Measurements from ENCODE around the gene PRKAR1B. TPM values are rescaled to one million over a fixed set of nuclear protein-coding genes. Genes with fewer than 3 reads are reported as not detected.

Gene PRKAR1B
- total RNA-seq, 1 experiment from 2014 or later, result 62.0 TPM

- intact Hi-C loops (cut with micrococcal nuclease; ENCODE audit: unreplicated experiment) (no loop called here), in situ Hi-C loops (cut with HindIII; ENCODE audit: low pct_unique_long_range_greater_than_20kb, low sequenced_read_pairs) (no loop called here)
- Histone ChIP-seq H3K27me3 (ENCODE audit: control insufficient read depth, insufficient read depth, low read length) (no peaks in the 10 kb centered on the region), H3K4me1 (ENCODE audit: control insufficient read depth, insufficient read depth, low read length) (no peaks in the 10 kb centered on the region), H3K27ac (ENCODE audit: low read length) (no peak overlapping the region), H3K36me3 (ENCODE audit: control insufficient read depth, insufficient read depth, low read length) (no peaks in the 10 kb centered on the region), H3K9me3 (ENCODE audit: control insufficient read depth, insufficient read depth, low read depth, low read length) (no peaks in the 10 kb centered on the region), H3K4me3 (ENCODE audit: low read depth in 2 of 2, low read length in 2 of 2) (no peak overlapping the region)
- no peak for ATAC-seq
- no peak for DNase-seq (ENCODE audit: low read depth, low spot score)
- POLR2A ChIA-PET, result no interaction called here
- CTCF ChIA-PET, result interaction anchor here (0.6 kb wide), 1 partner anchor 358 kb away, joined by 7 read pairs; no protein-coding TSS in a partner anchor
- TF ChIP-seq REST (IDR thresholded peaks at IDR 0.05; ENCODE audit: insufficient read depth in 1 of 2, low read depth in 2 of 2, low read length in 1 of 2), result no peak
- TF ChIP-seq SIN3A (IDR thresholded peaks at IDR 0.05; ENCODE audit: borderline replicate concordance, insufficient read depth, low read depth, low read length), result no peak
- TF ChIP-seq CTCF (IDR thresholded peaks at IDR 0.05), result no peak
- no peak for TF ChIP-seq POLR2AphosphoS5 (IDR thresholded peaks at IDR 0.05; ENCODE audit: low read depth, low read length)
- no peak for TF ChIP-seq TCF7L2 (IDR thresholded peaks at IDR 0.05; ENCODE audit: low read depth, low read length)
- BruUV-seq (replicated peaks), result no TSS peak
Observed at GRCh38 chr7:671415-672042, 55.6 kb downstream of the PRKAR1B start.

- Histone ChIP-seq H3K4me3 (ENCODE audit: low read depth in 2 of 2, low read length in 2 of 2) (no peak overlapping the region), H3K4me1 (ENCODE audit: control insufficient read depth, insufficient read depth, low read length) (no peaks in the 10 kb centered on the region), H3K27me3 (ENCODE audit: control insufficient read depth, insufficient read depth, low read length) (no peaks in the 10 kb centered on the region), H3K36me3 (ENCODE audit: control insufficient read depth, insufficient read depth, low read length) (no peaks in the 10 kb centered on the region), H3K9me3 (ENCODE audit: control insufficient read depth, insufficient read depth, low read depth, low read length) (no peaks in the 10 kb centered on the region), H3K27ac (ENCODE audit: low read length) (no peak overlapping the region)
- ChIA-PET CTCF (interaction anchor here (0.6 kb wide), 1 partner anchor 357 kb away, joined by 7 read pairs; no protein-coding TSS in a partner anchor), POLR2A (no interaction called here)
- no peak for ATAC-seq
- no peak for DNase-seq (ENCODE audit: low read depth, low spot score)
- no peak for TF ChIP-seq TCF7L2 (IDR thresholded peaks at IDR 0.05; ENCODE audit: low read depth, low read length)
- TF ChIP-seq CTCF (IDR thresholded peaks at IDR 0.05), result no peak
- no peak for TF ChIP-seq REST (IDR thresholded peaks at IDR 0.05; ENCODE audit: insufficient read depth in 1 of 2, low read depth in 2 of 2, low read length in 1 of 2)
- TF ChIP-seq SIN3A (IDR thresholded peaks at IDR 0.05; ENCODE audit: borderline replicate concordance, insufficient read depth, low read depth, low read length), result no peak
- no peak for TF ChIP-seq POLR2AphosphoS5 (IDR thresholded peaks at IDR 0.05; ENCODE audit: low read depth, low read length)
- no TSS peak for BruUV-seq (replicated peaks)
- in situ Hi-C loops (cut with HindIII; ENCODE audit: low pct_unique_long_range_greater_than_20kb, low sequenced_read_pairs) (no loop called here), intact Hi-C loops (cut with micrococcal nuclease; ENCODE audit: unreplicated experiment) (no loop called here)
Observed at GRCh38 chr7:670501-671390, 56.3 kb downstream of the PRKAR1B start.
